ENCODE data around the gene NFX1. TPM values are rescaled to one million over a fixed set of nuclear protein-coding genes. Genes with fewer than 3 reads are reported as not detected.
A peak's percentile ranks its signal among the peaks of the same experiment; 100 is the strongest.

Gene NFX1
- total and polyA plus RNA-seq, 10 of the 15 experiments (the other 5 are each of a cell fraction or from before 2014, with no cell fraction given), result 11.9 to 45.1 (median 36.1) TPM

DNA sequence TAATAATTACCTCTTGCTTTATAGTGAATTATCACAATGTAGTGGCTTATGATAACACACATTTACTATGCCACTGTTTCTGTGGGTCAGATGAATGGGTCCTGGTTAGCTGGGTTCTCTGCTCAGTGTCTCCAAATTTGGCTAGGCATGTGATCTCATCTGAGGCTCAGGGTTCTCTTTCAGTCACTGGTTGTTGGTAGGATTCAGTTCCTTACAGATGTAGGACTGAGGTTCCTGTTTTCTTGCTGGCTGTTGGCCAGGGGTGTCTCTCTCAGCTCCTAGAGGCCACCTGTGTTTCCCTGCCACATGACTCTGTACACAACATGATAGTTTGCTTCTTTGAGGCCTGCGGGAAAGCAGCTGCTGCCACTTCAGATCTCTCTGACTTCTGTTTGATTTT lies 7.1 kb downstream of the NFX1 start (continued):
- TF ChIP-seq CEBPZ (IDR thresholded peaks at IDR 0.05; ENCODE audit: low read depth, low read length), result no peak
- TF ChIP-seq, protein P1, sequence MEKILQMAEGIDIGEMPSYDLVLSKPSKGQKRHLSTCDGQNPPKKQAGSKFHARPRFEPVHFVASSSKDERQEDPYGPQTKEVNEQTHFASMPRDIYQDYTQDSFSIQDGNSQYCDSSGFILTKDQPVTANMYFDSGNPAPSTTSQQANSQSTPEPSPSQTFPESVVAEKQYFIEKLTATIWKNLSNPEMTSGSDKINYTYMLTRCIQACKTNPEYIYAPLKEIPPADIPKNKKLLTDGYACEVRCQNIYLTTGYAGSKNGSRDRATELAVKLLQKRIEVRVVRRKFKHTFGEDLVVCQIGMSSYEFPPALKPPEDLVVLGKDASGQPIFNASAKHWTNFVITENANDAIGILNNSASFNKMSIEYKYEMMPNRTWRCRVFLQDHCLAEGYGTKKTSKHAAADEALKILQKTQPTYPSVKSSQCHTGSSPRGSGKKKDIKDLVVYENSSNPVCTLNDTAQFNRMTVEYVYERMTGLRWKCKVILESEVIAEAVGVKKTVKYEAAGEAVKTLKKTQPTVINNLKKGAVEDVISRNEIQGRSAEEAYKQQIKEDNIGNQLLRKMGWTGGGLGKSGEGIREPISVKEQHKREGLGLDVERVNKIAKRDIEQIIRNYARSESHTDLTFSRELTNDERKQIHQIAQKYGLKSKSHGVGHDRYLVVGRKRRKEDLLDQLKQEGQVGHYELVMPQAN (conservative IDR thresholded peaks at IDR 0.05), result no peak
- peak; percentile 48 for TF ChIP-seq CUX1 (IDR thresholded peaks at IDR 0.05; ENCODE audit: insufficient replicate concordance, low read depth, low read length)
- no peak for TF ChIP-seq CHD4 (IDR thresholded peaks at IDR 0.05)
- peak; percentile 93 for TF ChIP-seq MXI1 (IDR thresholded peaks at IDR 0.05; ENCODE audit: low read depth, low read length)
- peak; percentile 59 to 68; a peak in 2 of 4 replicates for TF ChIP-seq IKZF2 (IDR thresholded peaks at IDR 0.05)
- TF ChIP-seq ZNF384 (IDR thresholded peaks at IDR 0.05; ENCODE audit: borderline replicate concordance, low read depth, low read length), result no peak
- no peak for TF ChIP-seq STAT3 (IDR thresholded peaks at IDR 0.05; ENCODE audit: low read depth, low read length)
- no peak for TF ChIP-seq ZBTB33 (IDR thresholded peaks at IDR 0.05)
- no peak for TF ChIP-seq MYB (IDR thresholded peaks at IDR 0.05; ENCODE audit: borderline replicate concordance, low read depth, low read length)
- no peak for TF ChIP-seq RB1 (IDR thresholded peaks at IDR 0.05; ENCODE audit: borderline replicate concordance)

Data from GM12878 (cell line).